Kidney (tissue), 14 donors: ENCODE results near the gene TLE5. TPM values are rescaled to one million over a fixed set of nuclear protein-coding genes. Genes with fewer than 3 reads are reported as not detected.

Experiments used
- DNase-seq, 5 donors: peaks; one replicate each; pipeline ENCODE4 v3.0.0-alpha.2; 2013 to 2020
- FAIRE-seq: peaks from 2 replicates; lab custom pipeline; 2012; peaks lifted over from hg19 to GRCh38; lab: Jason Lieb, UNC
- H3K27ac ChIP-seq, 2 donors: one replicate each; pipeline ENCODE4 v1.7.0; 2013; ENCODE audit warnings: low read depth in 2 of 2, low read length in 2 of 2, inconsistent platforms in 1 of 2
- H3K27me3 ChIP-seq: one replicate; pipeline ENCODE4 v1.7.1; 2013; ENCODE audit warnings: low read length, inconsistent platforms; ENCODE audit not compliant: control insufficient read depth, insufficient read depth
- H3K36me3 ChIP-seq, 3 donors: one replicate each; pipeline versions ENCODE4 v1.7.0 to v1.7.1; 2013; ENCODE audit warnings: low read length in 3 of 3, control low read depth in 1 of 3, inconsistent platforms in 1 of 3; ENCODE audit not compliant: insufficient read depth in 3 of 3, control insufficient read depth in 2 of 3
- H3K4me1 ChIP-seq, 3 donors: one replicate each; pipeline versions ENCODE4 v1.7.0 to v1.7.1; 2013; ENCODE audit warnings: low read length in 3 of 3, inconsistent platforms in 1 of 3, low read depth in 1 of 3; ENCODE audit not compliant: control insufficient read depth in 2 of 3, insufficient read depth in 2 of 3
- H3K4me3 ChIP-seq, 3 donors: one replicate each; pipeline versions ENCODE4 v1.7.0 to v1.8.1; 2013; ENCODE audit warnings: low read length in 3 of 3, control low read depth in 1 of 3, inconsistent platforms in 1 of 3
- H3K9ac ChIP-seq, 3 donors: one replicate each; pipeline versions ENCODE4 v1.7.0 to v1.7.1; 2013; ENCODE audit warnings: low read length in 3 of 3, control low read depth in 1 of 3, inconsistent platforms in 1 of 3
- H3K9me3 ChIP-seq, 3 donors: one replicate each; pipeline versions ENCODE4 v1.7.0 to v1.7.1; 2013; ENCODE audit warnings: low read length in 3 of 3, control low read depth in 1 of 3, inconsistent platforms in 1 of 3; ENCODE audit not compliant: control insufficient read depth in 2 of 3, insufficient read depth in 1 of 3
- CTCF ChIP-seq: IDR thresholded peaks from 3 replicates; pipeline ENCODE4 v1.5.1; 2012; ENCODE audit warnings: mild to moderate bottlenecking, moderate library complexity, borderline replicate concordance; ENCODE audit not compliant: insufficient read depth; ENCODE audit errors: extremely low read depth
- intact Hi-C: fragments of 100-400 bp; cut with DNase I; formaldehyde crosslinking; loops from one replicate; pipeline ENCODE4 v1.11.1; 2022
- polyA plus RNA-seq: library from polyadenylated mRNA; stranded (reverse); fragments of 350-450 nt; fragmentation: Illumina TruSeq; extraction: RNeasy Lipid Tissue Mini Kit (QIAGEN cat#74804); gene quantifications from one replicate; pipeline ENCODE4 v1.2.3, GENCODE V29; 2014; ENCODE audit warnings: low read depth, low replicate concordance; ENCODE audit not compliant: insufficient read depth
- total RNA-seq: library from RNA; stranded (reverse); fragmentation: NEBNext Ultra II Directional; extraction: Animal tissue kit (Norgen Biotek cat#: 25700); gene quantifications from one replicate; pipeline ENCODE4 v1.2.1, GENCODE V29; 2021
- donor health status: control.
- donor health status: control.
- donor health status: control.
- donor health status: control.
- donor health status: control.
- donor health status: DM: yes; HTN: yes; CAD: no.
- donor health status: Normal renal cell carcinoma (clear cell type).

Gene TLE5
- total and polyA plus RNA-seq, 2 donors from 2014 or later, result 526 to 580 TPM

GRCh38 chr19:3017923-3018322 is 44.4 kb downstream of the TLE5 start:
- TF ChIP-seq CTCF, result no peak

GRCh38 chr19:3015126-3016057 is 46.9 kb downstream of the TLE5 start:
- Histone ChIP-seq H3K4me3 (no peak overlapping the region), H3K4me1 (no peaks in the 10 kb centered on the region), H3K9ac (no peak overlapping the region), H3K27me3 (no peaks in the 10 kb centered on the region), H3K27ac (no peak overlapping the region), H3K36me3 (peaks cover 0 to 14% (median 4%) of the 10 kb centered on the region in 3 donors), H3K9me3 (no peaks in the 10 kb centered on the region)
- FAIRE-seq, result no peak
- intact Hi-C loops, result no loop called here
- TF ChIP-seq CTCF, result no peak
- DNase-seq, result no peak

More at GRCh38 chr19:3017923-3018322, 44.4 kb downstream of the TLE5 start:
- no peak for DNase-seq
- FAIRE-seq, result no peak
- no peak overlapping the region for H3K27ac ChIP-seq
- intact Hi-C loops, result no loop called here
- H3K4me3 ChIP-seq, result no peak overlapping the region
- H3K36me3 ChIP-seq, result peaks cover 0 to 14% (median 0%) of the 10 kb centered on the region in 3 donors
- no peaks in the 10 kb centered on the region for H3K9me3 ChIP-seq
- no peaks in the 10 kb centered on the region for H3K4me1 ChIP-seq
- H3K27me3 ChIP-seq, result no peaks in the 10 kb centered on the region
- no peak overlapping the region for H3K9ac ChIP-seq

- Histone ChIP-seq H3K4me1 (no peaks in the 10 kb centered on the region), H3K9ac (no peak overlapping the region), H3K36me3 (peaks cover 0 to 14% (median 5%) of the 10 kb centered on the region in 3 donors), H3K27me3 (no peaks in the 10 kb centered on the region), H3K27ac (no peak overlapping the region), H3K4me3 (no peak overlapping the region), H3K9me3 (no peaks in the 10 kb centered on the region)
- TF ChIP-seq CTCF, result no peak
- intact Hi-C loops, result no loop called here
- FAIRE-seq (no peak), DNase-seq (no peak)
Observed at GRCh38 chr19:3014135-3014534, 48.2 kb downstream of the TLE5 start.
